HepG2 (cell line): Measurements from ENCODE around the gene SMTNL1. TPM values are rescaled to one million over a fixed set of nuclear protein-coding genes. Genes with fewer than 3 reads are reported as not detected.

Experiments
- BCL6 ChIP-seq: IDR thresholded peaks from 2 replicates; pipeline ENCODE4 v1.6.1; 2016; ENCODE audit warnings: missing genetic modification reagents, missing compliant biosample characterization
- CBX1 ChIP-seq: IDR thresholded peaks from one replicate; pipeline ENCODE4 v1.6.1; 2016; ENCODE audit warnings: antibody characterized with exemption, low read depth
- CEBPB ChIP-seq: IDR thresholded peaks from 2 replicates; pipeline ENCODE4 v1.6.1; 2011; ENCODE audit warnings: low read depth, low read length, improper control_type of control experiment, borderline replicate concordance
- CEBPG ChIP-seq: IDR thresholded peaks from 2 replicates; pipeline ENCODE4 v1.6.1; 2016
- EED ChIP-seq: sonication (generic); formaldehyde crosslinking; IDR thresholded peaks from 2 replicates; pipeline ENCODE4 v1.5.0; 2020; ENCODE audit warnings: mild to moderate bottlenecking, missing genetic modification reagents
- FOXJ3 ChIP-seq: sonication (generic); formaldehyde crosslinking; IDR thresholded peaks from 2 replicates; pipeline ENCODE4 v1.4.0; 2020; ENCODE audit warnings: missing genetic modification reagents, mild to moderate bottlenecking, borderline replicate concordance
- HMG20A ChIP-seq: IDR thresholded peaks from 2 replicates; pipeline ENCODE4 v1.6.1; 2016; ENCODE audit warnings: borderline replicate concordance
- HMG20B ChIP-seq: conservative IDR thresholded peaks from 2 replicates; pipeline ENCODE4 v1.6.1; 2016; ENCODE audit warnings: missing genetic modification reagents, missing compliant biosample characterization
- HOXA3 ChIP-seq: sonication (generic); formaldehyde crosslinking; IDR thresholded peaks from 2 replicates; pipeline ENCODE4 v1.5.0; 2020; ENCODE audit warnings: missing genetic modification reagents
- IRF2 ChIP-seq: IDR thresholded peaks from 2 replicates; pipeline ENCODE4 v1.6.1; 2018; ENCODE audit warnings: missing genetic modification reagents, missing compliant biosample characterization
- JUNB ChIP-seq: sonication (generic); formaldehyde crosslinking; IDR thresholded peaks from 2 replicates; pipeline ENCODE4 v1.8.0; 2022; ENCODE audit warnings: missing genetic modification reagents, mild to moderate bottlenecking, borderline replicate concordance
- MED1 ChIP-seq: sonication (generic); formaldehyde crosslinking; IDR thresholded peaks from 2 replicates; pipeline ENCODE4 v1.4.0; 2020; ENCODE audit warnings: missing genetic modification reagents
- NR2F1 ChIP-seq, 2 experiments: fragments of 450-650 bp in 1 of 2; formaldehyde crosslinking in 1 of 2; IDR thresholded peaks; 2 replicates each; pipeline versions ENCODE4 v1.5.0 to v1.6.1; 2016 to 2020; ENCODE audit warnings: mild to moderate bottlenecking in 1 of 2, missing compliant biosample characterization in 1 of 2, missing genetic modification reagents in 1 of 2, moderate library complexity in 1 of 2
- PPARG ChIP-seq: conservative IDR thresholded peaks from 2 replicates; pipeline ENCODE4 v1.6.1; 2016; ENCODE audit warnings: missing biosample characterization, missing genetic modification reagents
- SMC3 ChIP-seq: IDR thresholded peaks from 2 replicates; pipeline ENCODE4 v1.6.1; 2011; ENCODE audit warnings: low read length, improper control_type of control experiment
- SNAI1 ChIP-seq: sonication (generic); formaldehyde crosslinking; IDR thresholded peaks from 2 replicates; pipeline ENCODE4 v1.5.0; 2020; ENCODE audit warnings: mild to moderate bottlenecking, missing genetic modification reagents, borderline replicate concordance
- SOX13 ChIP-seq, 3 experiments: fragments of 450-650 bp in 1 of 3; sonication (generic) in 1 of 3; formaldehyde crosslinking in 1 of 3; IDR thresholded peaks in 2 of 3; conservative IDR thresholded peaks in 1 of 3; 2 replicates each; pipeline versions ENCODE4 v1.5.0 to v1.6.1; 2016 to 2020; ENCODE audit warnings: antibody characterized with exemption in 1 of 3, mild to moderate bottlenecking in 1 of 3, missing compliant biosample characterization in 1 of 3, missing genetic modification reagents in 1 of 3, moderate library complexity in 1 of 3
- TCF7 ChIP-seq: sonication (generic); IDR thresholded peaks from 2 replicates; pipeline ENCODE4 v1.6.1; 2016; ENCODE audit warnings: antibody characterized with exemption, low read depth
- TEAD3 ChIP-seq: optimal IDR thresholded peaks from 2 replicates; pipeline ENCODE3; 2016; ENCODE audit warnings: borderline replicate concordance
- TGIF2 ChIP-seq: IDR thresholded peaks from 2 replicates; pipeline ENCODE4 v1.6.1; 2016; ENCODE audit warnings: control low read depth, missing compliant biosample characterization
- TP53 ChIP-seq: sonication (generic); formaldehyde crosslinking; conservative IDR thresholded peaks from 2 replicates; pipeline ENCODE4 v1.4.0; 2020; ENCODE audit warnings: missing genetic modification reagents
- ZFP41 ChIP-seq: sonication (generic); formaldehyde crosslinking; IDR thresholded peaks from 2 replicates; pipeline ENCODE4 v1.4.0; 2020; ENCODE audit warnings: mild to moderate bottlenecking, missing genetic modification reagents, borderline replicate concordance
- ZFP82 ChIP-seq: sonication (generic); formaldehyde crosslinking; IDR thresholded peaks from 2 replicates; pipeline ENCODE4 v1.5.1; 2020; ENCODE audit warnings: mild to moderate bottlenecking, missing genetic modification reagents, borderline replicate concordance
- ZNF256 ChIP-seq: sonication (generic); formaldehyde crosslinking; conservative IDR thresholded peaks from 2 replicates; pipeline ENCODE4 v1.4.0; 2020; ENCODE audit warnings: missing genetic modification reagents
- ZNF44 ChIP-seq: sonication (generic); formaldehyde crosslinking; IDR thresholded peaks from 2 replicates; pipeline ENCODE4 v1.5.1; 2020; ENCODE audit warnings: mild to moderate bottlenecking, missing genetic modification reagents
- ZNF777 ChIP-seq: sonication (generic); formaldehyde crosslinking; IDR thresholded peaks from 2 replicates; pipeline ENCODE4 v1.4.0; 2020; ENCODE audit warnings: missing genetic modification reagents
- polyA plus RNA-seq, 8 experiments: library from polyadenylated mRNA; depleted of rRNA in 3 of 8; stranded (reverse) in 7 of 8; unstranded in 1 of 8; fragments of >200 nt; fragmentation: Illumina TruSeq in 4 of 8; extraction: Trizol in 4 of 8; gene quantifications; 2 replicates each; pipeline versions ENCODE4 v1.2.1 to v1.2.3, GENCODE V29; 2011 to 2016; ENCODE audit warnings: low read depth in 4 of 8, missing spikeins in 1 of 8, mixed read lengths in 1 of 8; ENCODE audit not compliant: insufficient read depth in 1 of 8
- total RNA-seq, 5 experiments: library from RNA; depleted of rRNA; stranded (reverse); fragments of >200 nt; fragmentation: Illumina TruSeq; extraction: Trizol; gene quantifications; 2 replicates each; pipeline ENCODE4 v1.2.3, GENCODE V29; 2016; ENCODE audit warnings: low read depth in 1 of 5
- TF ChIP-seq, protein P1 (sequence below): sonication (generic); formaldehyde crosslinking; IDR thresholded peaks from 2 replicates; pipeline ENCODE4 v1.4.0; 2020; ENCODE audit warnings: missing genetic modification reagents
- TF ChIP-seq, protein P2 (sequence below): sonication (generic); formaldehyde crosslinking; IDR thresholded peaks from 2 replicates; pipeline ENCODE4 v1.4.0; 2020; ENCODE audit warnings: missing genetic modification reagents

SMTNL1 gene
- total and polyA plus RNA-seq, 2 of the 13 experiments (the other 11 are each of a cell fraction or from before 2014, with no cell fraction given), result 0.04 TPM; not detected in 1

DNA sequence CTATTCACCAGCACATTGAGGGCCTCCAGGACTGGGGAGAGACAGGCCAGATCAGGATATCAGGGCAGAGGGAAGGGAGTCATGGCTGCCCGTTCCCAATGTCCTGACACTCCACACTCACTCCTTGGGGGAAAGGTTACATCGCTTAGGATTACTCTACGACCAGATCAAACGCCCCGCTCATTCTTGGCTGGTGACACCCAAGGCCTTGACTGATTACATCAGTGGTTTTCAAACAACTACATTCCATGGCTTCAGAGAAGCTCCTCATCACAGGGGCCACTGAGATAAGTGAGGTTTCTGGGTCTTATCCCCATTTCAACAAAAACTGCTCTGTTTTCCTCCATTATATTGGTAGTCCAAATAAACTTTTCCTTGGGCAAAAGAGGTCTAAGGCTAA lies 15.1 kb downstream of the SMTNL1 start (continued):
- TF ChIP-seq, protein P1, sequence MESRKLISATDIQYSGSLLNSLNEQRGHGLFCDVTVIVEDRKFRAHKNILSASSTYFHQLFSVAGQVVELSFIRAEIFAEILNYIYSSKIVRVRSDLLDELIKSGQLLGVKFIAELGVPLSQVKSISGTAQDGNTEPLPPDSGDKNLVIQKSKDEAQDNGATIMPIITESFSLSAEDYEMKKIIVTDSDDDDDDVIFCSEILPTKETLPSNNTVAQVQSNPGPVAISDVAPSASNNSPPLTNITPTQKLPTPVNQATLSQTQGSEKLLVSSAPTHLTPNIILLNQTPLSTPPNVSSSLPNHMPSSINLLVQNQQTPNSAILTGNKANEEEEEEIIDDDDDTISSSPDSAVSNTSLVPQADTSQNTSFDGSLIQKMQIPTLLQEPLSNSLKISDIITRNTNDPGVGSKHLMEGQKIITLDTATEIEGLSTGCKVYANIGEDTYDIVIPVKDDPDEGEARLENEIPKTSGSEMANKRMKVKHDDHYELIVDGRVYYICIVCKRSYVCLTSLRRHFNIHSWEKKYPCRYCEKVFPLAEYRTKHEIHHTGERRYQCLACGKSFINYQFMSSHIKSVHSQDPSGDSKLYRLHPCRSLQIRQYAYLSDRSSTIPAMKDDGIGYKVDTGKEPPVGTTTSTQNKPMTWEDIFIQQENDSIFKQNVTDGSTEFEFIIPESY (CRISPR knock-in tag), result 0 out of 2 replicates have a peak, but pooled peaks have one; percentile 16
- TF ChIP-seq JUNB (CRISPR knock-in tag), result peak; percentile 1; the same call in 1 of the 2 replicates
- no peak for TF ChIP-seq FOXJ3 (CRISPR knock-in tag)
- TF ChIP-seq SNAI1, result no peak
- peak; percentile 70 for TF ChIP-seq PPARG (CRISPR knock-in tag)
- TF ChIP-seq ZNF256 (CRISPR knock-in tag), result no peak
- 0 out of 2 replicates have a peak, but pooled peaks have one; percentile 1 for TF ChIP-seq SMC3
- peak; percentile 46 to 82; a peak in 3 of 4 replicates for TF ChIP-seq NR2F1 (CRISPR knock-in tag; IDR thresholded peaks at IDR 0.05)
- TF ChIP-seq HOXA3, result peak; percentile 38; the same call in 1 of the 2 replicates
- no peak for TF ChIP-seq EED (CRISPR knock-in tag)
- no peak for TF ChIP-seq IRF2 (CRISPR knock-in tag)
- TF ChIP-seq, protein P2, sequence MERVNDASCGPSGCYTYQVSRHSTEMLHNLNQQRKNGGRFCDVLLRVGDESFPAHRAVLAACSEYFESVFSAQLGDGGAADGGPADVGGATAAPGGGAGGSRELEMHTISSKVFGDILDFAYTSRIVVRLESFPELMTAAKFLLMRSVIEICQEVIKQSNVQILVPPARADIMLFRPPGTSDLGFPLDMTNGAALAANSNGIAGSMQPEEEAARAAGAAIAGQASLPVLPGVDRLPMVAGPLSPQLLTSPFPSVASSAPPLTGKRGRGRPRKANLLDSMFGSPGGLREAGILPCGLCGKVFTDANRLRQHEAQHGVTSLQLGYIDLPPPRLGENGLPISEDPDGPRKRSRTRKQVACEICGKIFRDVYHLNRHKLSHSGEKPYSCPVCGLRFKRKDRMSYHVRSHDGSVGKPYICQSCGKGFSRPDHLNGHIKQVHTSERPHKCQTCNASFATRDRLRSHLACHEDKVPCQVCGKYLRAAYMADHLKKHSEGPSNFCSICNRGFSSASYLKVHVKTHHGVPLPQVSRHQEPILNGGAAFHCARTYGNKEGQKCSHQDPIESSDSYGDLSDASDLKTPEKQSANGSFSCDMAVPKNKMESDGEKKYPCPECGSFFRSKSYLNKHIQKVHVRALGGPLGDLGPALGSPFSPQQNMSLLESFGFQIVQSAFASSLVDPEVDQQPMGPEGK (CRISPR knock-in tag), result 0 out of 2 replicates have a peak, but pooled peaks have one; percentile 25
- TF ChIP-seq ZNF777 (CRISPR knock-in tag), result no peak
- no peak for TF ChIP-seq ZFP41
- TF ChIP-seq TGIF2 (CRISPR knock-in tag), result 0 out of 2 replicates have a peak, but pooled peaks have one; percentile 59
- TF ChIP-seq TCF7, result peak; percentile 92
- no peak for TF ChIP-seq ZNF44
- TF ChIP-seq CEBPG (CRISPR knock-in tag), result peak; percentile 58; the same call in 1 of the 2 replicates
- no peak for TF ChIP-seq MED1 (CRISPR knock-in tag)
- TF ChIP-seq CBX1, result no peak
- TF ChIP-seq HMG20A (CRISPR knock-in tag), result peak; percentile 50; the same call in 1 of the 2 replicates
- 0 out of 2 replicates have a peak, but pooled peaks have one; percentile 32 for TF ChIP-seq HMG20B (CRISPR knock-in tag)
- TF ChIP-seq ZFP82 (CRISPR knock-in tag), result no peak
- TF ChIP-seq SOX13 (IDR thresholded peaks at IDR 0.05), result no peak
- TF ChIP-seq SOX13 (CRISPR knock-in tag; conservative IDR thresholded peaks at IDR 0.05 in 1 of 2, IDR thresholded peaks at IDR 0.05 in 1 of 2), result peak in 1 of 2 experiments; percentile 65; a peak in 1 of 4 replicates
- TF ChIP-seq TP53 (CRISPR knock-in tag), result no peak
- TF ChIP-seq TEAD3 (CRISPR knock-in tag), result peak; percentile 90
- 0 out of 2 replicates have a peak, but pooled peaks have one; percentile 8 for TF ChIP-seq CEBPB
- peak; percentile 38 for TF ChIP-seq BCL6 (CRISPR knock-in tag)
